GM18907 (cell line): ENCODE measurements around the gene HS1BP3.

ENCODE experiments used
- ATAC-seq: cut with Tn5 transposase; IDR thresholded peaks from one replicate; pipeline ENCODE4 v1.9.1; 2021; ENCODE audit warnings: mild to moderate bottlenecking, moderate library complexity; ENCODE audit not compliant: unreplicated experiment

HS1BP3 gene

GRCh38 chr2:20664071-20664390, 13.1 kb upstream of the HS1BP3 start:
- no peak for ATAC-seq

GRCh38 chr2:20663196-20664070, 12.5 kb upstream of the HS1BP3 start:
- no peak for ATAC-seq

- no peak for ATAC-seq
Observed at GRCh38 chr2:20662308-20662937, 11.5 kb upstream of the HS1BP3 start.

GRCh38 chr2:20661421-20662307, 10.8 kb upstream of the HS1BP3 start:
- ATAC-seq, result peak; percentile 75

GRCh38 chr2:20660506-20661420, 9.9 kb upstream of the HS1BP3 start:
- no peak for ATAC-seq

- no peak for ATAC-seq
Observed at GRCh38 chr2:20657522-20658235, 6.8 kb upstream of the HS1BP3 start.

- ATAC-seq, result no peak
Observed at GRCh38 chr2:20656561-20656960, 5.7 kb upstream of the HS1BP3 start.

- no peak for ATAC-seq
Observed at GRCh38 chr2:20654535-20654813, 3.6 kb upstream of the HS1BP3 start.

GRCh38 chr2:20653695-20654534, 3.0 kb upstream of the HS1BP3 start:
- ATAC-seq, result no peak

- no peak for ATAC-seq
Observed at GRCh38 chr2:20652673-20653575, 2.0 kb upstream of the HS1BP3 start.

- no peak for ATAC-seq
Observed at GRCh38 chr2:20652141-20652540, 1.2 kb upstream of the HS1BP3 start.

GRCh38 chr2:20651731-20652099, 817 bp upstream of the HS1BP3 start:
- ATAC-seq, result no peak

GRCh38 chr2:20650393-20650876, 463 bp downstream of the HS1BP3 start:
- peak; percentile 23 for ATAC-seq

GRCh38 chr2:20649976-20650375, 922 bp downstream of the HS1BP3 start:
- ATAC-seq, result no peak

- ATAC-seq, result no peak
Observed at GRCh38 chr2:20649576-20649975, 1.3 kb downstream of the HS1BP3 start.

GRCh38 chr2:20648831-20649230, 2.1 kb downstream of the HS1BP3 start:
- no peak for ATAC-seq

GRCh38 chr2:20648206-20648605, 2.7 kb downstream of the HS1BP3 start:
- no peak for ATAC-seq

- ATAC-seq, result no peak
Observed at GRCh38 chr2:20647738-20648137, 3.2 kb downstream of the HS1BP3 start.
